Mucosa of stomach (tissue), 1 donor: Measurements from ENCODE around the gene NFYC.

ENCODE experiments used
- H3K27me3 ChIP-seq: one replicate; pipeline ENCODE4 v1.7.0; 2013; ENCODE audit warnings: mild to moderate bottlenecking, low read length; ENCODE audit not compliant: control insufficient read depth, insufficient read depth
- H3K36me3 ChIP-seq: one replicate; pipeline ENCODE4 v1.7.0; 2013; ENCODE audit warnings: low read length; ENCODE audit not compliant: control insufficient read depth, insufficient read depth
- H3K4me1 ChIP-seq: one replicate; pipeline ENCODE4 v1.7.0; 2013; ENCODE audit warnings: mild to moderate bottlenecking, low read length; ENCODE audit not compliant: control insufficient read depth, insufficient read depth
- H3K4me3 ChIP-seq: one replicate; pipeline ENCODE4 v1.7.0; 2013; ENCODE audit warnings: low read length
- H3K9ac ChIP-seq: one replicate; pipeline ENCODE4 v1.7.0; 2013; ENCODE audit warnings: mild to moderate bottlenecking, low read length, moderate library complexity
- H3K9me3 ChIP-seq: one replicate; pipeline ENCODE4 v1.7.0; 2013; ENCODE audit warnings: mild to moderate bottlenecking, low read length, moderate library complexity; ENCODE audit not compliant: control insufficient read depth
- donor health status: Pancreatic carcinoma.

NFYC gene

DNA sequence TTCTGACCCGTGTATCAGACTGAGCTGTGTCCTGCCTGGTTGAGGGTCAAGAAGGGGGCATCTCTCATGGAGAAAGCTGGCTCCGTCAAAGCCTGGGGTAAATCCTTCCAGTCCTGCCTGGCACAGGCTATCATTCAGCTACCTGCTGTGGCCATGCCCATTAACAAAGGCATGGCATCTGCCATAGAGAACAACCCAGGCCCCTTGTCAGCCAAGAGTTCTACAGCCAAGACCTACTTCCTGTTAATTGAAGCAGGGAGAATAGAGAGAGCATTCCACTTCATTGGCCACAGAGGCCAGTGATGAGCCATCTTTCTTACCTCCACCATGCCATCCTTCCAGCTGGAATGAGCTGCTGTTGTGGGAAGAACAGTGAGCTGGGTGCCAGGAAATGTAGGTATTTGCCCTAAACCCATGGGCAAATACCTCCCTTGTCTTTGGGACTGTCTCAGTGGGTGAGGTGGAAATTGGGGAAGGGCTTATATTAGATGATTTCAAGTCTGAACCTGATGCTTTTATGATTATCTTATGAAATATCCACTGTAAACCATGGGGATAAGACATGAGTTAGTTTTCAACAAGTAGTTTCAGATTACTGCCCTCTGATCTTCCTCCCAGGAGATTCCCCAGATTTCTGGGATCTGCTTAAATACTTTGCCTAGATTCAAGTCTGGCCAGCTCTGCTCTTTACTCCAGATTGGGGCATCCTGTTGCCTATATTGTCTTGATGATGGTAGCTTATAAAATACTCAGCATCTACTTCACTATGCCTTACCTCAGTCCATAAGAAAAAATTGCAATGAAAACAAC, 80.8 kb downstream of the NFYC start:
- Histone ChIP-seq H3K4me1 (peaks cover 11% of the 10 kb centered on the region), H3K27me3 (no peaks in the 10 kb centered on the region), H3K36me3 (peaks cover 2% of the 10 kb centered on the region), H3K9ac (no peak overlapping the region), H3K4me3 (no peak overlapping the region), H3K9me3 (no peaks in the 10 kb centered on the region)

- H3K36me3 ChIP-seq: no peaks in the 10 kb centered on the region
- no peaks in the 10 kb centered on the region for H3K9me3 ChIP-seq
- H3K27me3 ChIP-seq: no peaks in the 10 kb centered on the region
- no peak overlapping the region for H3K9ac ChIP-seq
- H3K4me3 ChIP-seq: no peak overlapping the region
- H3K4me1 ChIP-seq: peaks cover 11% of the 10 kb centered on the region
Observed at GRCh38 chr1:40773748-40774265, 82.3 kb downstream of the NFYC start.

DNA sequence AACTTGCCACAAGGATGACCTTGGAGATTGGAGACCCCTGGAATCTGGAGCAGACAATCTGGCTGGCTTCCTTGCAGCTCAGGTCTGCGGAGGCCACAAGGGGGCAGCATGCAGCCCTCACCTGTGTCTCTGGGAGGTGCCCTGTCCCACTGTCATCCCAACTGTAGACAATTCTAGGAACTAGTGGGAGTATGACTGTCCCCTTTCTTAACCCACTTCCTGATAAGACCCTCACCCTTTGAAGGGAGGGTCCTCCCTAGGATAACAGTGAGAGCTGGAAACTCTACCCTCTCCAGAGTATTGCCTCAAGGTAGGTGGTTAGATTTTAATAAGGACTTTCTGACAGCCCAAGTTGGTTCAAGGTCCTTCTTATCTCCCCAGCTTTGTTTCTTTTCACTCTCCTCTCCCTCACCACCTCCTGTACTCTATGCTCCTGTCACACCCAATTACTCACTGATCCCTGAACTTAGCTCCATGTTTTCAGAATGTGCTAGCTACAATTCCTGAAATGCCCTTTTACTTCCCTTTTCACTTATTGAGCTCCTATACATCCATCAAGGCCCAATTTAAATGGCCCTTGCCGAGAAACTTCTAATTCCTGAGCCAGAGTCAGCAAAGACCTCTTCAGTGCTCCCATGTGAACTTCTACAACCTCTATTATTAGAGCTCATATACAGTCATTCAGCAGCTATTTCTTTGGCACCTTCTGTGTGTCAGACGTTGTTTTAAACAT, 82.9 kb downstream of the NFYC start:
- Histone ChIP-seq H3K9ac (no peak overlapping the region), H3K9me3 (no peaks in the 10 kb centered on the region), H3K36me3 (no peaks in the 10 kb centered on the region), H3K4me3 (no peak overlapping the region), H3K4me1 (peaks cover 11% of the 10 kb centered on the region), H3K27me3 (no peaks in the 10 kb centered on the region)

GRCh38 chr1:40776236-40777072, 85.0 kb downstream of the NFYC start:
- peaks cover 11% of the 10 kb centered on the region for H3K4me1 ChIP-seq
- H3K27me3 ChIP-seq: no peaks in the 10 kb centered on the region
- no peak overlapping the region for H3K9ac ChIP-seq
- H3K4me3 ChIP-seq: no peak overlapping the region
- no peaks in the 10 kb centered on the region for H3K36me3 ChIP-seq
- no peaks in the 10 kb centered on the region for H3K9me3 ChIP-seq

DNA sequence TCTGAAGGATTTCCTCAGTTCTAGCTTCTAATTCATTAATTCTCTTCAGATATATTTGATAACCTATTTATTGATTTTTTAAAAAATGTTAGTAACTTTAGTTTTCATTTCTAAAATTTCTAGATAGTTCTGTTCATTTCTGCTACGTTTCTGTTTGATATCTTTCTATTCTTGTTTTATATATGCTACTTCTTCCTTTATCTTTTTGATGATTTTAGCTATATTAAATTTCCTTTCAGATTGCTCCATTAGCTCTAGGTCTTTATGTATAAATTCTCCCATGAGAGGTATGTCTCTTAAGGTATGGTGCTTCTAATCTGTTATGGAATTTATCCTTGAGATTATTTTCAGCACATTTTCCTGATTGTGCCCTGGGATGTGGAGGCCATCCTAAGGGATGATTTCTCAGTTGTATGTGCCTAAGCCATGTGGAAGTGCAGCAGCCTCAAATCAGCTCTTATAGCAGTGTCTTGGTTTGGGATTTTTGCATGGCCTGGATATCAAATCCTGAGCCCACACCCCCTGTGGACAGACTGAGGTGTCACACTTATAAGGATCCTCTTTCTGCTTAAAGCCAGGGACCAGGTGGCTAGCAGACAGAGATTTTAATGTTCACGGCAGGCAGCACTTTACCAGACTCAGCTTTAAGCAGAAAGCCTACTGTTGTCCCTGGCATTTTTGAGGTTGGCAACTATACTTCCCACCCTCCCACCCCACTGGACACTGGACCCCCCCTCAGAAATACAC, 85.9 kb downstream of the NFYC start:
- Histone ChIP-seq H3K36me3 (no peaks in the 10 kb centered on the region), H3K27me3 (no peaks in the 10 kb centered on the region), H3K9ac (no peak overlapping the region), H3K9me3 (no peaks in the 10 kb centered on the region), H3K4me1 (peaks cover 11% of the 10 kb centered on the region), H3K4me3 (no peak overlapping the region)

DNA sequence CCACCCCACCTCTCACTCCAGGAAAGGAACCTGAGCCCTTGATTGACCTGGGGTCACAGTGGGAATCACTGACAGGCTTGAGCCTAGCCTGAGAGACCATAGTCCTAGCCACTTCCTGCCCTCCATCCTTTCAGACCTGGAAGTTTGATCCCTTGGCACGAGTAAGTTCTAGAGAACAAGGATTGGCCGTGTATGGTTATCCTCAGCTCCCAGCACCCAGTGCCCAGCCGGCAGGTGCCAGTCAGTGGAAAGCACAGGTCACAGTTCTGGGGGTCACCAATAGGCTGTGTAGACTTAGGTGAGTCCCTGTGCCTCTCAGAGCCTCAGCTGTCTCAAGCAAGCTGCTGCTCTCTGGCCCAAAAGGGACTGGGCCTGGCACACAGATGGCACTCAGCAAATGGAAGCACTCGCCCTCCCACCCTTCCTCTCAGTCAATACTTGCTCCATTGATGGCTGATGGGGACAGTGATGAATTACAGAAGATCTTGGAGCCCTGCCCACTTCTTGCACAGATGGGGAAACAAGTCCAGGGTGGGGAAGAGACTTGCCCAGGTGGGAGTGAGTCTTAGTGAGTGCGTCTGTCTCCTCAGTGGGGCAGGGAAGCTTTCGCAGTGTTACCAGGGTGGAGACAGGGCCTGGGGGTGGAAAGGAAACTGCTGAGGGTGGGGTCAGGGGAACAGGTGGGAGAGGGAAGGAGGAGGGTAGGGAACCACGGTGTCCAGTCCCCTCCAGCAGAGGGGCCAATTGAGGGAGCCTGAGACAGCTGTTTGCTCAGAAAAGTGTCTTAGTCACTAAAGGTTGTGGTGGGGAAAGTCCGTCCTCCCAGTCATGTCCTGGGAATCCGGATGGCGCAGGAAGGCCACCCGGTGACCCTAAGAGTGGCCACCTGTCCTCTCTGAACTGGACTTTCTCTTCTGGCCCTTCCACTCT, 89.4 kb downstream of the NFYC start:
- Histone ChIP-seq H3K9ac (no peak overlapping the region), H3K9me3 (no peaks in the 10 kb centered on the region), H3K36me3 (no peaks in the 10 kb centered on the region), H3K27me3 (peaks cover 13% of the 10 kb centered on the region), H3K4me3 (no peak overlapping the region), H3K4me1 (peaks cover 21% of the 10 kb centered on the region)

DNA sequence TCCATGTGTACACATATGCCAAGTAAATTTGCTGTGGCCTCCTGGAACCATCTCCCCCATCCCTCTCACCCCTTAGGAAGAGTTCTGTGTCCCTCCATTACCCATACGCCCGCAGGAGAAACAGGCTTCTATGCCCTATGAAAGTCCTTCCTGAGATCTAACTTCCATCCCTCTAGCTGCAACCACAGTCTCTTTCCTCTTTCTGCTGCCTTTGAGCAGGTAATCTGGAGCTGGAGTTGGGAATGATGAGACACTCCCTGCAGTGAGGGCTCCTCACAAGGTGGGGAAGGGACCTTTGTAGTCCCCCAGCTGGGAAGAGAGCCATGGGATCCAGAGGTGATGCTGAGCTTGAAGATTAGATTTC, 90.1 kb downstream of the NFYC start:
- Histone ChIP-seq H3K4me3 (no peak overlapping the region), H3K36me3 (no peaks in the 10 kb centered on the region), H3K27me3 (peaks cover 13% of the 10 kb centered on the region), H3K9me3 (no peaks in the 10 kb centered on the region), H3K9ac (no peak overlapping the region), H3K4me1 (peaks cover 21% of the 10 kb centered on the region)

DNA sequence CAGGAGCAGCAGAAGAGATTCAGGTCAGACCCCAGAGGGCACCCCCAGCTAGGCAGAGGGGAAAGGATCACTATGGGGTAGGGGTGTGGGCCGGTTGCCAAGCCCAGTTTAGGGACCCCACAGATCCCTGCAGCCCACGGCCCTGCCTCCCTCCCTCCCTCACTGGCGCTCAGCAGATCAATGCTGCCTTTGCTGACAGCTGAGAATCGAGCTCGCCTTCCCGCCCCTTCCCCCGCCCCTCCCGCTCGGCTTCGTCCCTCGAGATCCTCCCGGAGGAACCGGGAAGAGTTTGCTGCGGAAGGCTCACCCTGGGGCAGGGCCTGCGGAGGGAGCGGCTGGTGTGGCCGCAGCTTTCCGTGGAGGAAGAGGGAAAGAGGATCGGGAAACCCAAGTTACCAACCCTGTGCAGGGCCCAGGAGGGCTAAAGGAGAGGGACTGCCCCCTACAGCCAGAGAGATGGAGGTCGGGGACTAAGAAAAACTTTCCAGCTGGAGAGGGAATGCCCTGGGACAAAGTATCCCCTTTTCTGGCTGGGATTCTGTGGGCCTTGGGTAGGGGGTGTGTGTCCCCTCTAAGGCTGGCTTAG, 91.0 kb downstream of the NFYC start:
- Histone ChIP-seq H3K9ac (no peak overlapping the region), H3K27me3 (peaks cover 13% of the 10 kb centered on the region), H3K36me3 (no peaks in the 10 kb centered on the region), H3K4me1 (peaks cover 21% of the 10 kb centered on the region), H3K4me3 (no peak overlapping the region), H3K9me3 (no peaks in the 10 kb centered on the region)

DNA sequence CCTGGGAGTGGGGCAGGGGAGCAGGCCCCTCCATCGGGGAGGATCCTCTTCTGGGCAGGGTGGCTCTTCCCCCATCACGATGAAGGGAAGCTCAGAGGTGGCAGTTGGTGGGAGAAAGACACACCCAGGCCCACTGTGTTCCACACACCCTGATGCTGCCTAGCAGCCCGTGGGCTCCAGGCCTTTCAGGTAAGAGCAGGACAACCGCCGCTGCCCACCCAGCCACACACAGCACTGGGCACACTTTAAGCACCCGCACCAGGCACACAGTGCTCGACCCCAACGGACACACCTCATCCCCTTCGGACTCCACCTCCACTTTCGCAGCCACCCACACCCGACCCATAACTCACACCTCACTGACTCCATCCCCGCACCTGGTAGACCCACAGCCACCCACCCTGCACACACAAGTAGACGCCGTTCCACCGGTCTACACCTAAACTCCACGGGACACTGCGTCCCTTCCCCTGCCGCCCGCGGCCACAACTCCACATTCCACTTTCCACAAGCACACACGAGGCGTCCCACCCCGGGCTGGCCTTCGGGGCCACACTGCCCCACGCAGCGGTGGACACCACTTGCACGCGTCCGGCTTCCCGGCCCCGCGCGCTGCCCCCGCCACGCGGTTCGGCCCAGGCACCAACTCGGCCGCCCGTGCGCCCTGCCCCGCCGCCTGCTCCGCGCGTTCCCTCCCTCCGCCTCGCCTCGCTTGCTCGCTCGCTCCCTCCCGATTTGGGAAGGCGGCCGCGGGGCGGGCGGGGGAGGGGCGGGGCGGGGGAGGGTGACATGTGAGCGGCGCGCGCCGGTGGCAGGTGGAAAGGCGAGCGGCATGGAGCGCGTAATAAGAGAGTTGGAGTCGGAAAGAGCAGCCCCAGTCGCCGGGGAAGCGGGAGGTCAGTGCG, 91.7 kb downstream of the NFYC start, which contains the start of gene KCNQ4:
KCNQ4 (plus strand) TSS at position 787 of the 905 bp plus-strand sequence. CDS start 307 bp downstream, outside the sequence.
- Histone ChIP-seq H3K36me3 (no peaks in the 10 kb centered on the region), H3K27me3 (peaks cover 13% of the 10 kb centered on the region), H3K9ac (peak within 1 kb of the TSS; percentile 50), H3K4me1 (peaks cover 21% of the 10 kb centered on the region), H3K9me3 (no peaks in the 10 kb centered on the region), H3K4me3 (no peak within 1 kb of the TSS)
